ENCODE measurements around the gene LIMS3.
"Not testable (repeated sequence)": the region's sequence is repeated elsewhere in the genome, so short reads cannot be mapped to it uniquely, and the experiment has no call there.

GRCh38 chr2:109894141-109894540 is 4.3 kb upstream of the LIMS3 start:
- not testable (repeated sequence) for TF ChIP-seq EZH2 (IDR thresholded peaks at IDR 0.05; ENCODE audit: insufficient read depth, poor library complexity, severe bottlenecking); EZH2phosphoT487 (IDR thresholded peaks at IDR 0.05; ENCODE audit: insufficient read depth, low read depth)

All from GM23248 (cell line).